ENCODE results near the gene SCUBE3. TPM values are rescaled to one million over a fixed set of nuclear protein-coding genes. Genes with fewer than 3 reads are reported as not detected.

SCUBE3 gene
- total RNA-seq, 4 donors from 2014 or later = 0.03 to 0.19 TPM; not detected in 2

DNA sequence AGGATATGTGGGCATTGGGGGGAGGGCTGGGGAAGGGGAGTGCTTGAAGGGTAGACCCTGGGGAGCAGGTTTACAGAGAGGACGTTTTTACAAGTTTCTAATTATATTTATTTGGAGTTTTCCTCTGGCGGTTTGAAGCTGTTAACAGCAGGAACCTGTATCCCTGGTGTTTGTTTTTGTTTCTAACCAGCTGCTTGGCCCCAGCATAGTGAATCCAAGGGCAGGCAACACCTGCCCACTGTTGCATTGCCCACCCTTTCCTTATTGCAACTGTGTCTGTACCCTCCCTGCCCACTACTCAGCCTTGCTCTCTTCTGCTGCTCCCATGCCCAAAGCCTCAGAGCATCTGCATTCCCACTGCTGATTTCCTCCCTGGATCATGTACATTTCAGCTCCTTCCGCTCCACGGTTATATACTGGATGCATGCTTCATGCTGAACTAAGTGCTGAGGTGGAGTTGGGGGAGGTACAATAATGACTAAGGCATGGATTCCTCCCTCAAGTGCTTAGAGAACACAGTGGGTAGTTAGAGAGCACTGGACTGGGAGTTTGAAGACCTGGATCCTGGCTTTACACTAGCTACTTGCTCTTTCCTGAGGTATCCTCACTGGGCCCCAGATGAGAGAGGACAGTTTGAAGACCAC is 6.0 kb downstream of the SCUBE3 start:
- Histone ChIP-seq H3K27me3 (peaks cover 0 to 30% (median 3%) of the 10 kb centered on the region in 4 donors), H3K4me1 (peaks cover 0 to 5% (median 5%) of the 10 kb centered on the region in 3 donors), H3K36me3 (no peaks in the 10 kb centered on the region), H3K4me3 (no peak overlapping the region), H3K9me3 (no peaks in the 10 kb centered on the region), H3K27ac (no peak overlapping the region)
- DNase-seq = no peak
- WGBS, 2 donors = 60 to 64% methylated on average over 4 of the region's 4 CpGs
- intact Hi-C loops (cut with DNase I) = no loop called here
- no peak for TF ChIP-seq POLR2A (IDR thresholded peaks at IDR 0.05)
- TF ChIP-seq, protein P1, sequence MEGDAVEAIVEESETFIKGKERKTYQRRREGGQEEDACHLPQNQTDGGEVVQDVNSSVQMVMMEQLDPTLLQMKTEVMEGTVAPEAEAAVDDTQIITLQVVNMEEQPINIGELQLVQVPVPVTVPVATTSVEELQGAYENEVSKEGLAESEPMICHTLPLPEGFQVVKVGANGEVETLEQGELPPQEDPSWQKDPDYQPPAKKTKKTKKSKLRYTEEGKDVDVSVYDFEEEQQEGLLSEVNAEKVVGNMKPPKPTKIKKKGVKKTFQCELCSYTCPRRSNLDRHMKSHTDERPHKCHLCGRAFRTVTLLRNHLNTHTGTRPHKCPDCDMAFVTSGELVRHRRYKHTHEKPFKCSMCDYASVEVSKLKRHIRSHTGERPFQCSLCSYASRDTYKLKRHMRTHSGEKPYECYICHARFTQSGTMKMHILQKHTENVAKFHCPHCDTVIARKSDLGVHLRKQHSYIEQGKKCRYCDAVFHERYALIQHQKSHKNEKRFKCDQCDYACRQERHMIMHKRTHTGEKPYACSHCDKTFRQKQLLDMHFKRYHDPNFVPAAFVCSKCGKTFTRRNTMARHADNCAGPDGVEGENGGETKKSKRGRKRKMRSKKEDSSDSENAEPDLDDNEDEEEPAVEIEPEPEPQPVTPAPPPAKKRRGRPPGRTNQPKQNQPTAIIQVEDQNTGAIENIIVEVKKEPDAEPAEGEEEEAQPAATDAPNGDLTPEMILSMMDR (IDR thresholded peaks at IDR 0.05) = no peak

DNA sequence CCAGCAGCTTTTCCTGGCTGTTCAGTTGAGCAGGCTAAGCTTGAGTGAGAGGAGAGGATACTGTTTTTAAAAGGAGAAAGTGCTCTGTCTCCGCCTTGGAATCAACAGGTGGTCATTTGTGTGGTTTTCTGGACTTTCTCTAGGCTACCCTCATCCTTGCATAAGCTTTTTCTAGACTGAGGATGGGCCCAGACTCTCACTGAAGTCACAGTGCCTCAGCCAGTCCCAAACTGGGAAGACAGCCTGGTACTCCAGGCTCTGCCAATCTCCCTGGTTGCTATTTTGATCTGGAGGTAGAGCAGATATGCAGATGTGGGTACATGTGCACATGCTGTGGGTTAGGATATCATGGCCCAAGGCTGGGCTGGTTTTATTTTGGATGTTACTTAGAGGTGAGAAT is 7.0 kb downstream of the SCUBE3 start:
- intact Hi-C loops (cut with DNase I) = no loop called here
- no peaks in the 10 kb centered on the region for H3K9me3 ChIP-seq
- peaks cover 0 to 21% (median 0%) of the 10 kb centered on the region in 4 donors for H3K27me3 ChIP-seq
- no peaks in the 10 kb centered on the region for H3K4me1 ChIP-seq
- H3K4me3 ChIP-seq = no peak overlapping the region
- TF ChIP-seq, protein P1 (IDR thresholded peaks at IDR 0.05) = no peak
- TF ChIP-seq POLR2A (IDR thresholded peaks at IDR 0.05) = no peak
- DNase-seq = no peak
- no peak overlapping the region for H3K27ac ChIP-seq
- WGBS, 2 donors = 100% methylated on average over 1 of the region's 1 CpG
- H3K36me3 ChIP-seq = no peaks in the 10 kb centered on the region

DNA sequence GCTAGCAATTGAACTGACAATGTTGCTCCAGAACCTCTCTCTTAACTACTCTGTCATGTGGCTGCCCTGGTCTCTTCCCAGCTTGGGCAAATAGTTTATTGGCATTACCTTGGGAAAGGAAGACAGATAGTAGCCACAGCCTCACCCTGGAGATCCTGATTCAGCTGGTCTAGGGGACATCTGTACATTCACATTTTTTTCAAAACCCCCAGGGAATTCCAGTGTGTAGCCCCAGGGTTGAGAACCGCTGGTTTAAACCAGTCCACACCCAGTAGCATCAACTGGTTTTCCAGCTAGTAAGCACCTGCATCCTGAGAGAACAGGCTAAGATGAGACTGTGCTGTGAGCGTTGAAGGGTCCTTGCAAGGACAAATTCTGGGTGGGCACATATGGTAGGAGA is 9.6 kb downstream of the SCUBE3 start:
- intact Hi-C loops (cut with DNase I) = no loop called here
- no peaks in the 10 kb centered on the region for H3K9me3 ChIP-seq
- DNase-seq = no peak
- no peak overlapping the region for H3K27ac ChIP-seq
- no peaks in the 10 kb centered on the region for H3K27me3 ChIP-seq
- TF ChIP-seq, protein P1 (IDR thresholded peaks at IDR 0.05) = no peak
- TF ChIP-seq POLR2A (IDR thresholded peaks at IDR 0.05) = no peak
- no peaks in the 10 kb centered on the region for H3K4me1 ChIP-seq
- WGBS, 2 donors = 54 to 60% methylated on average over 1 to 2 of the region's 2 CpGs
- no peak overlapping the region for H3K4me3 ChIP-seq
- H3K36me3 ChIP-seq = no peaks in the 10 kb centered on the region

DNA sequence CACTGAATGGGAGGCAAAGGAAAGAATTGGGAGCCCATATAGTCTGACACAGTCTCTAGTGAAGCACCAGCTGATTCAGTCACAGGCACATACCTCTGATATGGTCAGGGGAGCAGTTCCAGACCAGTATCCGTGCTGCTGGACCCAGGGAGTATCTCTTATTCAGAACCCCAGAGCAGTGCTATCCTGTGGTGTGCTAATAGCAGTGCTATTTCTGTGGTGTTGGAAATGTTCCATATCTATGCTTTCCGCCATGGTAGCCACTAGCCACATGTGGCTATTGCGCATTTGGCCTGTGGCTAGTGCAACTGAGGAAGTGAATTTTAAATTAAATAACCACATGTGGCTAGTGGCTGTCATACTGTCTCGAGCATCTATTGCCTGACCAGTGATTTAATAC is 11.0 kb downstream of the SCUBE3 start:
- WGBS, 2 donors = 71 to 80% methylated on average over 2 to 4 of the region's 4 CpGs
- TF ChIP-seq POLR2A (IDR thresholded peaks at IDR 0.05) = no peak
- TF ChIP-seq, protein P1 (IDR thresholded peaks at IDR 0.05) = no peak
- intact Hi-C loops (cut with DNase I) = no loop called here

DNA sequence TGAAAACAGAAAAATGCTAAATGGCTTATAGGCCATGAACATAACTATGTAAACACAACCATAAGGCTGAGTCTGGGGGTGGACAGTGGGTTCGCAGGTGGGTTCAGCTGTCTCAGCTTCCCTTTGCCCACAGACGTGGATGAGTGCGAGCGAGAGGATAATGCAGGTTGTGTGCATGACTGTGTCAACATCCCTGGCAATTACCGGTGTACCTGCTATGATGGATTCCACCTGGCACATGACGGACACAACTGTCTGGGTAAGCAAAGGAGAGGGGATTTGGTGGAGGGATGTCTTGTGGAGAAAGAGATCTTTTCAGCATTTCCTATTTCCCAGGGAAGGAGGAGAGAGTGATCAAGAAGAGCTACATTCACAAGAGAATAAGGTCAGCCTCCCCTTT is 14.7 kb downstream of the SCUBE3 start:
- Histone ChIP-seq H3K36me3 (no peaks in the 10 kb centered on the region), H3K27me3 (no peaks in the 10 kb centered on the region), H3K27ac (no peak overlapping the region), H3K9me3 (no peaks in the 10 kb centered on the region), H3K4me1 (peaks cover 0 to 10% (median 3%) of the 10 kb centered on the region in 3 donors), H3K4me3 (no peak overlapping the region)
- intact Hi-C loops (cut with DNase I) = no loop called here
- DNase-seq = no peak
- TF ChIP-seq POLR2A (IDR thresholded peaks at IDR 0.05) = no peak
- TF ChIP-seq, protein P1 (IDR thresholded peaks at IDR 0.05) = no peak
- 86 to 89% methylated on average over 6 of the region's 6 CpGs for WGBS, 2 donors

More for the DNA sequence above, 11.0 kb downstream of the SCUBE3 start:
- Histone ChIP-seq H3K9me3 (no peaks in the 10 kb centered on the region), H3K4me1 (no peaks in the 10 kb centered on the region), H3K4me3 (no peak overlapping the region), H3K27me3 (no peaks in the 10 kb centered on the region), H3K27ac (no peak overlapping the region), H3K36me3 (no peaks in the 10 kb centered on the region)
- DNase-seq = no peak
